ENCODE data around the gene GP1BA.
A peak's percentile ranks its signal among the peaks of the same experiment; 100 is the strongest.

- TF ChIP-seq CTCF (IDR thresholded peaks at IDR 0.05; ENCODE audit: extremely low read depth in 1 of 2, insufficient read depth in 1 of 2, low read depth in 1 of 2, low read length in 2 of 2) (no peak), JUN (IDR thresholded peaks at IDR 0.05; ENCODE audit: borderline replicate concordance, insufficient read depth, insufficient read length, low read depth) (no peak), POLR2AphosphoS5 (IDR thresholded peaks at IDR 0.05; ENCODE audit: insufficient read depth, low read depth, low read length) (peak; percentile 74), POLR2A (IDR thresholded peaks at IDR 0.05; ENCODE audit: low read depth, low read length) (peak; percentile 51)
Observed at GRCh38 chr17:4948931-4949320, 16.8 kb downstream of the GP1BA start.
